Skin epidermis (tissue), 12 donors: ENCODE results near the gene SPRR2A.
"Not testable (repeated sequence)": the region's sequence is repeated elsewhere in the genome, so short reads cannot be mapped to it uniquely, and the experiment has no call there.

Source experiments
- H3K27ac ChIP-seq, 21 experiments: fragments of 200-600 bp; sonication (generic) in 11 of 21; one replicate each; pipeline ENCODE4 v1.5.0; 2020; ENCODE audit warnings: mild to moderate bottlenecking in 3 of 21, inconsistent platforms in 2 of 21, moderate library complexity in 2 of 21
- H3K4me3 ChIP-seq, 7 experiments: fragments of 200-600 bp; sonication (generic) in 2 of 7; one replicate each; pipeline ENCODE4 v1.5.0; 2020; ENCODE audit warnings: inconsistent platforms in 2 of 7, mild to moderate bottlenecking in 2 of 7, moderate library complexity in 1 of 7

Gene SPRR2A

DNA sequence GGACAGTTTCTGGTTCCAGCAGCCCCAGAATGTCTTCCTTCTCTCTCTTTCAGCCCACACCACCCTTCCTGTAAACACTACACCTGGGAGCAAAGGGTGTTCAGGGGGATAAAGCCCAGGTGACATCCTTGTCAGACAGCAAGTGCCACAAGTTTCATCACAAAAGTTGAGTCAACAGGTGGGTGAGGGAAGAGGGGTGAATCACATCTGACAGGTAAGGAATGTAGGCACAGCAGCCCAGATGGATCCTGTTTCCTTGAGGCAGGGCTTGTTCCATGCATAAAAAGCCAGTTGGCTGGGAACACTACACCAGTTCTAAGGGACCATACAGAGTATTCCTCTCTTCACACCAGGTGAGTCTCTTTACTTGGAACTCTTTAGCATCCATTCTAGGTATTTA lies 26.4 kb downstream of the SPRR2A start, which contains the start of gene SPRR1B:
Gene SPRR1B, plus strand, starts transcription at position 309 of the 400 bp plus-strand sequence. CDS start 1,143 bp downstream, outside the sequence.
- H3K4me3 ChIP-seq, result peak within 1 kb of the TSS in 2 of 7 experiments; percentile 5 to 7
- peak within 1 kb of the TSS in 14 of 21 experiments; percentile 8 to 70 (median 38) for H3K27ac ChIP-seq

GRCh38 chr1:153028766-153029165 lies 28.5 kb downstream of the SPRR2A start:
- Histone ChIP-seq H3K4me3 (no peak overlapping the region), H3K27ac (no peak overlapping the region)

DNA sequence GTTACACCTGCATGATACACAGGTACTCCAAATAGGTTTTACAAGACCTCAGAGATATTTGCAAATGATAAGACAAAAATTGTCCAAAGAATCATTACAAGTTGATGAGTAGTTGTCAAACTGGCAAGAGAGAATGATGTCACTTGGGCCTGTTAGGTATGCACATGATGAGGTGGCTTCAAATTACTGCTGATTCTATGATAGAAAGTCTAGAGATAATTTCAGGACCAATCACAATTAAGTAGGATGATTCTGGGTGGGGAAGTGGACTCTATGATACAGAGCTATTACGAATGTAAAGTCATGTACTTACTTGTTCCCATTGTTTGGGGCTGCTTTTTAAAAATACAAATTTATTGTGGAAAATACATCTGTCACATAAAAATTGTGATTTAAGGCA lies 31.5 kb downstream of the SPRR2A start:
- no peak overlapping the region for H3K27ac ChIP-seq
- H3K4me3 ChIP-seq, result no peak overlapping the region

DNA sequence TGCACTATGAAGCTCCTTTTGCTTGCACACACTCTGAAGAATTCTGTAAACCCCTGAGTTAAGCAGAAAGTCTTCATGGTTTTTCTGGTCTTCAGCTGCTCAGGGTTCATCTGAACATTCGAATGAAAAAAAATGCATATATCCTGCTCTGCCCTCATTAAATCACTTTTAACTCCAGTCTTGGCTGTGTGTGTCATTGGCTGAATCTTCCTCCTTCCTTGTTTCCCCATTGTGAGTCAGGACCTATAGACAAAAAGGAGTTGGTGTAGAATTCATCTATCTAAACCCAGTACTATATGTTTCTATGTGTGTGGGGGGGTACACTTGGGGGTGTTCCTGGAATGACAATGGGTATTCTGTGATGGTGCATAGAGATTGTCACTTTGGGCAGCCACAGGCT lies 32.9 kb downstream of the SPRR2A start:
- no peak overlapping the region for H3K27ac ChIP-seq
- H3K4me3 ChIP-seq, result no peak overlapping the region

- Histone ChIP-seq H3K27ac (no peak overlapping the region), H3K4me3 (no peak overlapping the region)
Observed at GRCh38 chr1:153023109-153023508, 34.2 kb downstream of the SPRR2A start.

GRCh38 chr1:153022340-153022739 lies 35.0 kb downstream of the SPRR2A start:
- H3K4me3 ChIP-seq, H3K27ac ChIP-seq: not testable (repeated sequence)

- H3K27ac ChIP-seq, result not testable (repeated sequence)
Observed at GRCh38 chr1:153021829-153022228, 35.5 kb downstream of the SPRR2A start.

GRCh38 chr1:153011235-153011758 lies 46.0 kb downstream of the SPRR2A start:
- H3K4me3 ChIP-seq, H3K27ac ChIP-seq: not testable (repeated sequence)

More at GRCh38 chr1:153021829-153022228, 35.5 kb downstream of the SPRR2A start:
- H3K4me3 ChIP-seq, result not testable (repeated sequence)
